Stomach smooth muscle (tissue), 2 donors: ENCODE data around the gene DNER.

Experiments used
- H3K27ac ChIP-seq: one replicate; pipeline ENCODE4 v1.7.0; 2013; ENCODE audit warnings: mild to moderate bottlenecking, low read length, inconsistent platforms
- H3K27me3 ChIP-seq, 2 donors: one replicate each; pipeline ENCODE4 v1.7.0; 2013; ENCODE audit warnings: low read length in 2 of 2; ENCODE audit not compliant: insufficient read depth in 2 of 2, control insufficient read depth in 1 of 2
- H3K36me3 ChIP-seq, 2 donors: one replicate each; pipeline ENCODE4 v1.7.0; 2013; ENCODE audit warnings: low read length in 2 of 2; ENCODE audit not compliant: control insufficient read depth in 2 of 2, insufficient read depth in 2 of 2
- H3K4me1 ChIP-seq: one replicate; pipeline ENCODE4 v1.7.0; 2013; ENCODE audit warnings: low read length; ENCODE audit not compliant: control insufficient read depth, insufficient read depth
- H3K4me3 ChIP-seq, 2 donors: one replicate each; pipeline ENCODE4 v1.7.0; 2013; ENCODE audit warnings: low read length in 2 of 2
- H3K9ac ChIP-seq, 2 donors: one replicate each; pipeline ENCODE4 v1.7.0; 2013; ENCODE audit warnings: low read length in 2 of 2, mild to moderate bottlenecking in 1 of 2
- H3K9me3 ChIP-seq, 2 donors: one replicate each; pipeline ENCODE4 v1.7.0; 2013; ENCODE audit warnings: low read length in 2 of 2; ENCODE audit not compliant: control insufficient read depth in 2 of 2
- donor health status: healthy.
- donor health status: Pancreatic carcinoma.

DNER gene

GRCh38 chr2:229313591-229313990, 400.8 kb downstream of the DNER start:
- H3K4me3 ChIP-seq: no peak overlapping the region
- no peak overlapping the region for H3K27ac ChIP-seq
- H3K36me3 ChIP-seq: no peaks in the 10 kb centered on the region
- no peak overlapping the region for H3K9ac ChIP-seq
- no peaks in the 10 kb centered on the region for H3K4me1 ChIP-seq
- H3K27me3 ChIP-seq: no peaks in the 10 kb centered on the region
- H3K9me3 ChIP-seq: no peaks in the 10 kb centered on the region
